Inflammatory macrophage treated with lipopolysaccharide for 1 hour (primary cell): Measurements from ENCODE around the gene C17orf75.
"Not testable (repeated sequence)": the region's sequence is repeated elsewhere in the genome, so short reads cannot be mapped to it uniquely, and the experiment has no call there.

Source experiments
- DNase-seq, 2 donors: peaks; one replicate each; pipeline ENCODE4 v3.0.0-alpha.2; 2020 to 2022

The C17orf75 gene

GRCh38 chr17:32341857-32342602 lies at the start of gene C17orf75:
TSS of gene C17orf75 (minus strand) at chr17:32342173. CDS start at chr17:32342139, 34 bp downstream.
- DNase-seq = peak in 1 of 2 donors; percentile 59

- no peak for DNase-seq
Observed at GRCh38 chr17:32388613-32389459, 46.9 kb upstream of the C17orf75 start.

GRCh38 chr17:32388128-32388527 lies 46.2 kb upstream of the C17orf75 start:
- DNase-seq = not testable (repeated sequence)

- no peak for DNase-seq
Observed at GRCh38 chr17:32386844-32387243, 44.9 kb upstream of the C17orf75 start.

- DNase-seq = no peak
Observed at GRCh38 chr17:32385971-32386370, 44.0 kb upstream of the C17orf75 start.

DNA sequence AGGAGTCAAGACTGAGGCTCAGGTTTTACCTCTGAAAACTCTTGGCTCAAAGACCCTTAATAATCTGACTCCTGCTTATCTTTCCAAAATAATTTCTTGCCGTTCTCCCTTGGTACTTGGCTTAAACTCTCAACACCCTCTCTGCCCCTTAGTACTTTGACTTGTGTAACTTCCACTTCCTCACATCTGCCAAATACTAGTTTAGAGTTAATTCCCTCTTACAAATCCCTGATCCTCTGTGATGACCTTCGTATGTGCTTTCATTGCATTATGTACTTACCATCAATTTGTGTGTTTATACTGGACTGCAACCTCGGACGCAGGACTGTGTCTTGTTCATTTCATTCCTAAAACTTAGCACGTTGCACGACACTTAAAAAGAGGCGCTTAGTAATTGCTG lies 43.1 kb upstream of the C17orf75 start:
- no peak for DNase-seq

DNA sequence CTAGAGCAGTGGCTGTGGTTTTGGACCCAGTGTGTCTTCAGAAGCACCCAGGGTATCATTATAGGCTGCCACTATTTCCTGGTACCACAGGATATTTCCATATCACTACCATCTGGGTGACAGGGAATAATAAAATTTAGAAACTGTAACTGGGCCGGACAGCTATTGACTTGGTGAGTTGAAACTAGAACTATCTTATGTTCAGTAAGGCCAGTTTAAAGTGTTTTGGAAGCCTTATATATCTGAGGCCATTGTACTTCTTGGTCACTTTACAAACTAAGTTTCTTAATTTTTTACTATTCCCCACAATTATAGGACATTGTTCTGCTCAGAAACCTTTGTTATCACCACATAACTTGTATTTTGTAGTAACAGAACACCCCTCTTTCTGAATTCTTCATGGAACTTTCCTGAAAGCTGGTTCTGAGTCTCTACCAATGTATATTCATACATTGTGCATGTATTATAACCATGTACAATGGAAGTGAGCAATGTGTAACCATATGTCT lies 42.0 kb upstream of the C17orf75 start:
- DNase-seq = no peak

DNA sequence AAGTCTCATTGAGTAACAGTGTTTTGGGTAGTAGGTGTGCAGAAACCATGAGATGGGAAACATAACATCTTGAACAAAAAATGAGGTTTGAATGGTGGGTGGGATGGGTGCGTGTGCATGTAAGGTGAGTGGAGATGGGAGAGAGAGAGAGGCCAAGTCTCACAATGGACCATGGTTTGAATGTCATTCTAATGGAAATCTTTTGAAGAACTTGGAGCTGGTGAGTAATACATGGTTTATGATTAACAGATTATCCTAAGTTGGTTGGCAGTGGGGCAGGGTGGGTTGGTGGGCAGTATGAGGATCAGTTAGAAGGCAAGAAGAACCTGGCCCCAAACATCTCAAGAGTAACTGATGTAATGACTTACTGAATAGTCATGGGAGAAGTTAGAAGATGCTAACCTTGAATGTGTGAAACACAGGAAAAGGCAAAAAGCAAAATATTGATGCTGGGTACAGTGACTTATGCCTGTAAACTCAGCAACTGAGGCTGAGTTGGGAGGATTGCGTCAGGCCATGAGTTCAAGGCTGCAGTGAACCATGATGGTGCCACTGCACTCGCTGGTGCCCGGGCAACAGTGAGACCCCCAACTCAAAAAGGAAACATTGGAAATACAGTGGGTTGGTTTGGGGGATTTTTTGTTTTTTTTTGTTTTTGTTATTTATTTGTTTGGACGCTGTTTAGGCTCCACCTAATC lies 40.7 kb upstream of the C17orf75 start:
- no peak for DNase-seq

DNA sequence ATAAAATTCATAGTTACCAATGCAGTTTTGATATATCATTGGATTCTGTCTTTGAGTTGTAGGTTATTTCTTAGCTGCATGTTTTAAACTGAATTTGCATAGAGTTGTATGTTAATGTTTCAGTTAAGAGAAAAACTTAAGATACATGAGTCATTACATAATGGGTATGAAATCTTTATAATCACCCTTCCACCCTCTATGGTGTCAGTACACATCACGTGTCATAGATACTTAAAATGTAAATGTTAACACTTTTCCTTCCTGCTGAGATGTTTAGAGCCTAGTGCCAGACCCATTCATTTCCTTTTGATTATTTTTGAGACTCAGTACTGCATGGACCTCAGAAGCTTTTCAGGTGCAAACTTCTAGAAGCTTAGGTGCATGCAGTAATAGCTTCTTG lies 28.5 kb upstream of the C17orf75 start:
- no peak for DNase-seq

- DNase-seq = peak in 1 of 2 donors; percentile 43
Observed at GRCh38 chr17:32361270-32361669, 19.3 kb upstream of the C17orf75 start.

- DNase-seq = no peak
Observed at GRCh38 chr17:32357615-32358014, 15.6 kb upstream of the C17orf75 start.

- DNase-seq = no peak
Observed at GRCh38 chr17:32356750-32357149, 14.8 kb upstream of the C17orf75 start.

- no peak for DNase-seq
Observed at GRCh38 chr17:32356378-32356743, 14.4 kb upstream of the C17orf75 start.

- DNase-seq = no peak
Observed at GRCh38 chr17:32355649-32356377, 13.8 kb upstream of the C17orf75 start.

- not testable (repeated sequence) for DNase-seq
Observed at GRCh38 chr17:32352734-32353133, 10.8 kb upstream of the C17orf75 start.

- DNase-seq = peak; percentile 78 to 82
Observed at GRCh38 chr17:32350666-32351418, 8.9 kb upstream of the C17orf75 start.

GRCh38 chr17:32349854-32350665 lies 8.1 kb upstream of the C17orf75 start, which contains the start of gene ZNF207:
TSS of gene ZNF207 (plus strand) at chr17:32350157. CDS start at chr17:32350286, 129 bp downstream.
- peak; percentile 97 to 99 for DNase-seq

DNA sequence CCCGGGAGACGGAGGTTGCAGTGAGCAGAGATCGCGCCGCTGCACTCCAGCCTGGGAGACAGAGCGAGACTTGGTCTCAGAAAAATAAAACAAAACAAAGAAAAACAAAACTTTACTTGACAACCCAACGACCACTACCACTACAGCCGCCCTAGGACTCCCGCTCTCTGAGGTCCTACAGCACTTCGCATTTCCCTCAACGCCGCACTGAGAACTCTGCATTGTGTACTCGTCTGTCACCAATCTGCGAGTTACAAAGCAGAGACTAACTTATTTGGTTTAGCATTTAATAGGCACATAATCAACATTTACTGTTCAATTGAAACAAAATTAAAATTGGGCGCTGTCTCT lies 7.5 kb upstream of the C17orf75 start:
- peak in 1 of 2 donors; percentile 37 for DNase-seq

DNA sequence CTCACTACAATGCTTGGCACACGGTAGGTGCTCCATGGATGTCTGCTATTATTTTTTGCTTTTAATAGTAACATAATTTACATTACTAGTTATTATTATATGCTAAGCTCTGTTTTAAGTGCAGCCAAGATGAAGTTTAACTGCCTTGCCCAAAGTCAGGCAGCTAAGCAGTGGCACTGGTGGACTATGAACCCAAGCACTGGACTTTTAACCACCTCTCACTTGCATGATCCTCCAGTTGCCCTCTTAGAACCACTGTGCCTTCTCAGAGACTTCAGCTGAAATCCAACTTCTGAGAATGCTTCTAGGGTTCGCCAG lies 6.5 kb upstream of the C17orf75 start:
- DNase-seq = no peak

- DNase-seq = no peak
Observed at GRCh38 chr17:32345951-32346600, 4.1 kb upstream of the C17orf75 start.
